ENCODE data around the gene HES7. TPM values are rescaled to one million over a fixed set of nuclear protein-coding genes. Genes with fewer than 3 reads are reported as not detected.

The HES7 gene
- total RNA-seq, 4 donors from 2014 or later = not detected

GRCh38 chr17:8122924-8123694 lies 797 bp downstream of the HES7 start:
- no peak for DNase-seq (ENCODE audit: low spot score in 2 of 2)
- H3K4me3 ChIP-seq = peak overlapping the region; percentile 74
- H3K4me1 ChIP-seq = peaks cover 81% of the 10 kb centered on the region

DNA sequence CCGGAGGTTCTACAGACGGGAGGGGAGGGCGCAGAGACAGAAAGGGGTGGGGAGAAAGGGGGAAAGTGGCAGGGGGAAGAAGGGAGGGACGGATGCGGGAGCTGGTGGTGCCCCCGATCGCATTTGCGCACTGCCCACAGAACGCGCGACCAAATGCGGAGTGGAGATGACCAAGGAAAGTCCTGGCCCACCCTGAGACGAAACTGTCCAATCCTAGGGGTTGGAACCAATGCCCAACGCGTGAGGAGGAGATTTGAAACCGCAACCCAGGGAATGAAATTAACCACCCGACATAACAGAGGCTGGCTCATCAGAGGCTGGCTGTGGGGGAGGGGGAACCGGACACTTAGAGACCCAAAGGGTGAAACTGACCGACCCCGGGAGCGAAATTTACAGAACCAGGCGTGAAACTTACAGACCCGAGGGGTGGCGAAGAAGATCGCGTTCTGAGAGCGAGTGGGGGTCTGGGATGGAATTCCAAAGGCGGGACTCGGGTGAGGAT lies 1.4 kb downstream of the HES7 start:
- Histone ChIP-seq H3K4me1 (peaks cover 88% of the 10 kb centered on the region), H3K27me3 (peaks cover 23% of the 10 kb centered on the region), H3K36me3 (no peaks in the 10 kb centered on the region), H3K9me3 (no peaks in the 10 kb centered on the region), H3K4me3 (peak overlapping the region; percentile 74), H3K27ac (no peak overlapping the region)
- no peak for DNase-seq (ENCODE audit: low spot score in 2 of 2)
- TF ChIP-seq POLR2A (IDR thresholded peaks at IDR 0.05) = no peak
- TF ChIP-seq EP300 (IDR thresholded peaks at IDR 0.05) = no peak
- no peak for TF ChIP-seq POLR2AphosphoS5 (IDR thresholded peaks at IDR 0.05)
- no peak for TF ChIP-seq CTCF (IDR thresholded peaks at IDR 0.05)
- under 1% methylated on average over 29 of the region's 29 CpGs for WGBS

More at GRCh38 chr17:8122924-8123694, 797 bp downstream of the HES7 start:
- Histone ChIP-seq H3K9me3 (no peaks in the 10 kb centered on the region), H3K27ac (no peak overlapping the region), H3K36me3 (no peaks in the 10 kb centered on the region), H3K27me3 (peaks cover 23% of the 10 kb centered on the region)
- TF ChIP-seq CTCF (IDR thresholded peaks at IDR 0.05) (no peak), POLR2A (IDR thresholded peaks at IDR 0.05) (no peak), EP300 (IDR thresholded peaks at IDR 0.05) (no peak), POLR2AphosphoS5 (IDR thresholded peaks at IDR 0.05) (no peak)
- 1% methylated on average over 52 of the region's 55 CpGs for WGBS

DNA sequence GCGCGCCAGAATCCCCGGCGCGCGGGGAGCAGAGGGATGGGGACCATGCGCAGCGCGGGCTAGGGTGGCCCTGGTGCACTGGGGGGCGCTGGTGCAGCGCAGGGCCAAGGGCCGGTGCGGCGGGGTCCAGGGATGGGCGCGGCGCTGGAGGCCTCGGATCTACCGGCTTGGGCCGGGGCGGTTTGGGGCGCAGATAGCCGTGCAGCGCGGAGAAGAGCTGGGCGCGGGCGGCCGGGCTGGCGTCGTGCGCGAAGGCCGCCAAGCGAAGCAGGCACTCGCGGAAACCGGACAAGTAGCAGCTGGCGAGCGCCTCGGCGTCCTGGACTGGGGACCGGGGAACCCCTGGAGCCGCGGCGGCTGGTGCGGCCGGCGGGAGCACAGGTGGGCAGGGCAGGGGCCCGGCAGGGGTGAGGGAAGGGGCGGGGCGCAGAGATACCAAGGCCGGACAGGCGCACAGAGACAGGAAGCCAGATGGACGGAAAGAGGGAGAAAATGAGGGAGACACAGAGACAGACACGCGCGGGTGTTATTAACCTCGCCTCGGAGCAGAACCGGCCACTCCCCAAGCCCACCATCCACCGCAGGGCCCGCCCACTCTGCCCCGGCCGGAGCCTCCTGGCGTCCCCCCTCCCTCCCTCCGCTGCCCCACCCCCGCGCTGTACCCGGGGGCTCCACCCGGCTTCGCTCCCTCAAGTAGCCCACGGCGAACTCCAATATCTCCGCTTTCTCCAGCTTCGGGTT lies 2.1 kb downstream of the HES7 start:
- WGBS = 0% methylated on average over 30 of the region's 76 CpGs
- Histone ChIP-seq H3K36me3 (no peaks in the 10 kb centered on the region), H3K4me1 (peaks cover 86% of the 10 kb centered on the region), H3K27ac (no peak overlapping the region), H3K4me3 (peak overlapping the region; percentile 74), H3K9me3 (no peaks in the 10 kb centered on the region), H3K27me3 (peaks cover 23% of the 10 kb centered on the region)
- no peak for DNase-seq (ENCODE audit: low spot score in 2 of 2)
- TF ChIP-seq EP300 (IDR thresholded peaks at IDR 0.05) (no peak), POLR2A (IDR thresholded peaks at IDR 0.05) (no peak), POLR2AphosphoS5 (IDR thresholded peaks at IDR 0.05) (no peak), CTCF (IDR thresholded peaks at IDR 0.05) (peak; percentile 8 to 31)

DNA sequence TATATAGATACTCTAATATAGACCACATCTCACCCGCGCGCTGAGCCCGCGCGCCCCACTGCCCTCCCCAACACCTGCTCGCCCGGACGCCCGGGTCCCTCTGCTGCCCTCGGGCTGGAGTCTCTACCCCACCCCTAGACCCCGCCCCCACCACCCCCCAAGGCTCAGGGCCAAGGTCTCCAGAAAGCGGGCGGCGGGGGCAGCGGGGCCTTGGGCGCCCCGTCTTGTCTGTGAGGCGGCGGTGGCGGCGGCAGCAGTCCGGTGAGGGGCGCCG lies 2.6 kb downstream of the HES7 start:
- peak overlapping the region; percentile 74 for H3K4me3 ChIP-seq
- H3K36me3 ChIP-seq = no peaks in the 10 kb centered on the region
- TF ChIP-seq EP300 (IDR thresholded peaks at IDR 0.05) = no peak
- TF ChIP-seq POLR2AphosphoS5 (IDR thresholded peaks at IDR 0.05) = no peak
- no peak for TF ChIP-seq POLR2A (IDR thresholded peaks at IDR 0.05)
- no peak for TF ChIP-seq CTCF (IDR thresholded peaks at IDR 0.05)
- 0% methylated on average over 9 of the region's 25 CpGs for WGBS
- DNase-seq (ENCODE audit: low spot score in 2 of 2) = no peak
- H3K27ac ChIP-seq = no peak overlapping the region
- no peaks in the 10 kb centered on the region for H3K9me3 ChIP-seq
- peaks cover 28% of the 10 kb centered on the region for H3K27me3 ChIP-seq
- H3K4me1 ChIP-seq = peaks cover 81% of the 10 kb centered on the region
